ENCODE data around the gene PACSIN1.

PACSIN1 gene

GRCh38 chr6:34570066-34570833 lies 104.4 kb downstream of the PACSIN1 start:
- in situ Hi-C loops (cut with HindIII; ENCODE audit: low sequenced_read_pairs): no loop called here
- H3K4me3 ChIP-seq (ENCODE audit: low read depth, low read length): no peak overlapping the region
- no peak for TF ChIP-seq CTCF (IDR thresholded peaks at IDR 0.05; ENCODE audit: low read depth, low read length, missing control alignments)
- no peak for DNase-seq (ENCODE audit: low read depth)

GRCh38 chr6:34571388-34571787 lies 105.5 kb downstream of the PACSIN1 start:
- no peak overlapping the region for H3K4me3 ChIP-seq (ENCODE audit: low read depth, low read length)
- in situ Hi-C loops (cut with HindIII; ENCODE audit: low sequenced_read_pairs): no loop called here
- no peak for TF ChIP-seq CTCF (IDR thresholded peaks at IDR 0.05; ENCODE audit: low read depth, low read length, missing control alignments)
- no peak for DNase-seq (ENCODE audit: low read depth)

- H3K4me3 ChIP-seq (ENCODE audit: low read depth, low read length): no peak overlapping the region
- no peak for TF ChIP-seq CTCF (IDR thresholded peaks at IDR 0.05; ENCODE audit: low read depth, low read length, missing control alignments)
- in situ Hi-C loops (cut with HindIII; ENCODE audit: low sequenced_read_pairs): no loop called here
- no peak for DNase-seq (ENCODE audit: low read depth)
Measured at GRCh38 chr6:34572021-34572420, 106.1 kb downstream of the PACSIN1 start.

DNA sequence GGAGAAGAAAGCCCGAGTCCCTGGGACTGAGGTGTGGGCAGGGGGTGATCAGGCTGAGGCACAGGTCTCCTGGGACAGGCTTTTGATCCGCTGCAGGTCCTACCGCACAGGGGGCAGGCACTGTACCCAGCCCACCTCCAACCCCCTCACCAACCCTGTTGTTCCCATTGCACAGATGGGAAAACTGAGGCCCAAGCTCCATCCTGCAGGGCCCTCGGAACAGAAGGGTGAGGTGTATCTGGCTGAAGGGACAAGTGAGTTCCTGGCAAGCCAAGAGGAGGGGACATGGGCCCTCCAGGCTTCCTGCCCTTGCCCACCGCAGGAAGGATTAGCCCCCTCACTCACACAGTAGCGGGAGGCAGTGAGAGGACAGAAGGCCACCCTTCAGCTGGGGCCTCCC lies 106.7 kb downstream of the PACSIN1 start:
- H3K4me3 ChIP-seq (ENCODE audit: low read depth, low read length): no peak overlapping the region
- no peak for TF ChIP-seq CTCF (IDR thresholded peaks at IDR 0.05; ENCODE audit: low read depth, low read length, missing control alignments)
- in situ Hi-C loops (cut with HindIII; ENCODE audit: low sequenced_read_pairs): no loop called here
- no peak for DNase-seq (ENCODE audit: low read depth)

DNA sequence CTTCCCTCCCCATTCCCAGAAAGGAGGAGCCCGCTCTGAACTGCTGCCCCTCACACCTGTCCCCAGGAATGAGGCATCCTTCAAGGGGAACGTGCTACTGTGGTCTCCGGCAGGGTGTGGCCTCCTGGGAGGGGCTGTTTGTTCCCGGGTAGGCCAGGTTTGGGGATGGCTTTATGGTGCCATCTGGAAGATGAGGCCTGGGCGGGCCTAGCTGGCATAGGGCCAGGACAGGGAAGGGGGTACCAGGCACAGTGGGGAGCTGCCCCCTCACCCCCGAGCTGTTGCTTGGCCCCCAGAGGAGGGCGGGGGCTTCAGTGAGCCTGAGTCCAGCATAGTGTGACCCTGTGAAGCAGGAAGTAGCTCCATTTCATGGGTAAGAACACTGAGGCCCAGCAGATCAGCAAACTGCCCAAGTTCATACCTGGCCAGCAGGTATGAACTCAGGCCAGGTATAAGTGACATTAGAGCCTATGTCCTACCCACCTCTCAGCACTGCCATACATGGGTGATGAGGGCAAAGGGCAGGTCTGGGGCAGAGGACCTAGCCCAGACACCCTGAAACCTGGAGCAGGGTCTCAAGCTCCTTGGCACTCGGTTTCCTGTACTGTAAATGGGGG lies 107.8 kb downstream of the PACSIN1 start:
- no peak for TF ChIP-seq CTCF (IDR thresholded peaks at IDR 0.05; ENCODE audit: low read depth, low read length, missing control alignments)
- DNase-seq (ENCODE audit: low read depth): no peak
- in situ Hi-C loops (cut with HindIII; ENCODE audit: low sequenced_read_pairs): no loop called here
- H3K4me3 ChIP-seq (ENCODE audit: low read depth, low read length): no peak overlapping the region

- in situ Hi-C loops (cut with HindIII; ENCODE audit: low sequenced_read_pairs): no loop called here
- H3K4me3 ChIP-seq (ENCODE audit: low read depth, low read length): no peak overlapping the region
- DNase-seq (ENCODE audit: low read depth): no peak
- TF ChIP-seq CTCF (IDR thresholded peaks at IDR 0.05; ENCODE audit: low read depth, low read length, missing control alignments): no peak
Measured at GRCh38 chr6:34574647-34575293, 108.9 kb downstream of the PACSIN1 start.
